HCEC 1CT (cell line): ENCODE results near the gene KRTAP13-3.

ENCODE experiments used
- DNase-seq: peaks from one replicate; pipeline ENCODE4 v3.0.0-alpha.2; 2017

The KRTAP13-3 gene

GRCh38 chr21:30425826-30426225 lies at the start of gene KRTAP13-3:
KRTAP13-3 (minus strand) TSS chr21:30425926; CDS start chr21:30425912, 14 bp downstream.
- DNase-seq = no peak

- no peak for DNase-seq
Measured at GRCh38 chr21:30468900-30469714, 43.4 kb upstream of the KRTAP13-3 start.

GRCh38 chr21:30463713-30464112 lies 38.0 kb upstream of the KRTAP13-3 start:
- no peak for DNase-seq

GRCh38 chr21:30448514-30448913 lies 22.8 kb upstream of the KRTAP13-3 start:
- DNase-seq = no peak

- no peak for DNase-seq
Measured at GRCh38 chr21:30447056-30447455, 21.3 kb upstream of the KRTAP13-3 start.

- DNase-seq = no peak
Measured at GRCh38 chr21:30444204-30444603, 18.5 kb upstream of the KRTAP13-3 start.

- no peak for DNase-seq
Measured at GRCh38 chr21:30443226-30443625, 17.5 kb upstream of the KRTAP13-3 start.

- DNase-seq = no peak
Measured at GRCh38 chr21:30439975-30440374, 14.2 kb upstream of the KRTAP13-3 start, which contains the start of gene KRTAP15-1. KRTAP15-1 (plus strand) TSS chr21:30440275; CDS start chr21:30440328, 53 bp downstream.

GRCh38 chr21:30437010-30437565 lies 11.4 kb upstream of the KRTAP13-3 start:
- no peak for DNase-seq

- no peak for DNase-seq
Measured at GRCh38 chr21:30434033-30434631, 8.4 kb upstream of the KRTAP13-3 start.

GRCh38 chr21:30430170-30430655 lies 4.5 kb upstream of the KRTAP13-3 start, which contains the start of gene KRTAP13-4:
KRTAP13-4 (plus strand) TSS chr21:30430220; CDS start chr21:30430276, 56 bp downstream.
- no peak for DNase-seq

GRCh38 chr21:30426731-30427130 lies 1.0 kb upstream of the KRTAP13-3 start:
- DNase-seq = no peak

- DNase-seq = no peak
Measured at GRCh38 chr21:30415993-30416392, 9.7 kb downstream of the KRTAP13-3 start.

GRCh38 chr21:30408782-30409494 lies 16.8 kb downstream of the KRTAP13-3 start:
- no peak for DNase-seq

- no peak for DNase-seq
Measured at GRCh38 chr21:30395731-30396130, 30.0 kb downstream of the KRTAP13-3 start, which contains the start of gene KRTAP13-1. KRTAP13-1 (plus strand) TSS chr21:30396031; CDS start chr21:30396087, 56 bp downstream.

- DNase-seq = no peak
Measured at GRCh38 chr21:30391492-30392025, 34.2 kb downstream of the KRTAP13-3 start.

GRCh38 chr21:30382201-30382600 lies 43.5 kb downstream of the KRTAP13-3 start:
- DNase-seq = no peak
